GM23338 (cell line): Measurements from ENCODE around the gene SAMHD1. TPM values are rescaled to one million over a fixed set of nuclear protein-coding genes. Genes with fewer than 3 reads are reported as not detected.
A peak's percentile ranks its signal among the peaks of the same experiment; 100 is the strongest.

Source experiments
- ATAC-seq: fragments of 200-7000 bp; cut with Tn5 transposase; 3 replicates; pipeline ENCODE4 v1.9.1; 2020
- DNase-seq: peaks from one replicate; pipeline ENCODE4 v3.0.0-alpha.2; 2015; ENCODE audit warnings: low spot score
- H2AFZ ChIP-seq: fragments of 200-600 bp; sonication (generic); 2 replicates; pipeline ENCODE4 v1.8.0; 2016; ENCODE audit warnings: antibody characterized with exemption, mild to moderate bottlenecking, moderate library complexity
- H3F3A ChIP-seq: fragments of 200-600 bp; sonication (generic); replicated peaks from 2 replicates; pipeline ENCODE4 v1.8.0; 2017; ENCODE audit warnings: antibody characterized with exemption, mixed run types, low read depth
- H3K27ac ChIP-seq: fragments of 200-600 bp; sonication (generic); 2 replicates; pipeline ENCODE4 v1.6.1; 2016; ENCODE audit warnings: low read depth
- H3K27me3 ChIP-seq: fragments of 200-600 bp; sonication (generic); 2 replicates; pipeline ENCODE4 v1.8.0; 2016; ENCODE audit warnings: mild to moderate bottlenecking, mixed run types, moderate library complexity; ENCODE audit not compliant: insufficient read depth
- H3K36me3 ChIP-seq: fragments of 200-600 bp; sonication (generic); 2 replicates; pipeline ENCODE4 v1.8.0; 2016; ENCODE audit warnings: mild to moderate bottlenecking; ENCODE audit not compliant: insufficient read depth
- H3K4me1 ChIP-seq: fragments of 200-600 bp; sonication (generic); 2 replicates; pipeline ENCODE4 v1.8.0; 2016; ENCODE audit warnings: mild to moderate bottlenecking, moderate library complexity; ENCODE audit not compliant: insufficient read depth
- H3K4me2 ChIP-seq: fragments of 200-600 bp; sonication (generic); 2 replicates; pipeline ENCODE4 v1.7.1; 2017; ENCODE audit warnings: mixed run types
- H3K4me3 ChIP-seq: fragments of 200-600 bp; sonication (generic); 2 replicates; pipeline ENCODE4 v1.6.1; 2016; ENCODE audit warnings: mixed run types
- H3K79me2 ChIP-seq: fragments of 200-600 bp; sonication (generic); replicated peaks from 2 replicates; pipeline ENCODE4 v1.8.0; 2017; ENCODE audit warnings: mild to moderate bottlenecking; ENCODE audit not compliant: insufficient read depth
- H3K9me2 ChIP-seq: fragments of 200-600 bp; sonication (generic); 2 replicates; pipeline ENCODE4 v1.8.0; 2017; ENCODE audit not compliant: insufficient read depth
- H4K20me1 ChIP-seq: fragments of 200-600 bp; sonication (generic); replicated peaks from 2 replicates; pipeline ENCODE4 v1.8.0; 2017; ENCODE audit warnings: mild to moderate bottlenecking; ENCODE audit not compliant: insufficient read depth
- H3K27ac Mint-ChIP-seq: 2 replicates; pipeline ENCODE4 v1.8.0; 2020; ENCODE audit warnings: inconsistent platforms, mild to moderate bottlenecking, moderate library complexity, mixed read lengths
- H3K27me3 Mint-ChIP-seq: 3 replicates; pipeline ENCODE4 v1.8.0; 2022; ENCODE audit warnings: low read depth, mild to moderate bottlenecking, moderate library complexity, mixed read lengths, inconsistent platforms; ENCODE audit not compliant: insufficient read depth, poor library complexity
- H3K36me3 Mint-ChIP-seq: 3 replicates; pipeline ENCODE4 v1.8.0; 2021; ENCODE audit warnings: low read depth, mild to moderate bottlenecking, inconsistent platforms, moderate library complexity, mixed read lengths
- H3K4me1 Mint-ChIP-seq: 3 replicates; pipeline ENCODE4 v1.8.0; 2020; ENCODE audit warnings: mild to moderate bottlenecking, inconsistent platforms, mixed read lengths
- H3K4me3 Mint-ChIP-seq: 3 replicates; pipeline ENCODE4 v1.8.0; 2021; ENCODE audit warnings: moderate library complexity, mild to moderate bottlenecking, inconsistent platforms, mixed read lengths
- H3K9me3 Mint-ChIP-seq: 3 replicates; pipeline ENCODE4 v1.8.0; 2020; ENCODE audit warnings: moderate library complexity, mild to moderate bottlenecking, inconsistent platforms, mixed read lengths
- CREB1 ChIP-seq: fragments of 250-450 bp; sonication (Bioruptor Pico); IDR thresholded peaks from 2 replicates; pipeline ENCODE4 v1.5.0; 2020; ENCODE audit warnings: low read depth, mild to moderate bottlenecking, moderate library complexity
- EZH2 ChIP-seq: fragments of 200-600 bp; sonication (generic); IDR thresholded peaks from one replicate; pipeline ENCODE4 v1.8.0; 2017; ENCODE audit warnings: antibody characterized with exemption, mild to moderate bottlenecking, low read depth; ENCODE audit not compliant: unreplicated experiment
- EZH2phosphoT487 ChIP-seq: fragments of 200-600 bp; sonication (generic); IDR thresholded peaks from one replicate; pipeline ENCODE4 v1.8.1; 2018; ENCODE audit warnings: antibody characterized with exemption; ENCODE audit not compliant: unreplicated experiment
- JUNB ChIP-seq: IDR thresholded peaks from one replicate; pipeline ENCODE4 v1.6.1; 2016; ENCODE audit warnings: antibody characterized with exemption; ENCODE audit not compliant: unreplicated experiment
- NANOG ChIP-seq: IDR thresholded peaks from 2 replicates; pipeline ENCODE4 v1.6.1; 2016; ENCODE audit warnings: antibody characterized with exemption, borderline replicate concordance
- POLR2AphosphoS5 ChIP-seq: IDR thresholded peaks from 2 replicates; pipeline ENCODE4 v1.6.1; 2016; ENCODE audit warnings: antibody characterized with exemption, low read depth
- STAT1 ChIP-seq: IDR thresholded peaks from one replicate; pipeline ENCODE4 v1.6.1; 2016; ENCODE audit warnings: antibody characterized with exemption; ENCODE audit not compliant: unreplicated experiment
- ZNF114 ChIP-seq: fragments of 250-450 bp; sonication (Bioruptor Pico); IDR thresholded peaks from 2 replicates; pipeline ENCODE4 v1.5.0; 2020; ENCODE audit warnings: mild to moderate bottlenecking, moderate library complexity
- ZNF331 ChIP-seq: fragments of 250-450 bp; sonication (Bioruptor Pico); IDR thresholded peaks from 2 replicates; pipeline ENCODE4 v1.5.0; 2020; ENCODE audit warnings: low read depth, mild to moderate bottlenecking, moderate library complexity
- polyA plus RNA-seq: library from polyadenylated mRNA; unstranded; fragments of >200 nt; fragmentation: Nextera tagmentation; extraction: Ambion mirVana; gene quantifications from 2 replicates; pipeline ENCODE4 v1.2.1, GENCODE V29; 2016
- total RNA-seq: library from RNA; depleted of rRNA; stranded (reverse); fragments of >200 nt; shearing (Covaris generic); gene quantifications from 2 replicates; pipeline ENCODE4 v1.2.3, GENCODE V29; 2014
- TF ChIP-seq, protein P1 (sequence below): IDR thresholded peaks from 2 replicates; pipeline ENCODE4 v1.6.1; 2016; ENCODE audit warnings: antibody characterized with exemption
- TF ChIP-seq, protein P2 (sequence below), 2 experiments: fragments of 200-600 bp in 1 of 2; sonication (generic) in 1 of 2; conservative IDR thresholded peaks; 2 replicates each; pipeline versions ENCODE4 v1.5.1 to v1.6.1; 2016 to 2017; ENCODE audit warnings: antibody characterized with exemption in 2 of 2, low read depth in 2 of 2, mild to moderate bottlenecking in 2 of 2, moderate library complexity in 1 of 2
- TF ChIP-seq, protein P3 (sequence below): fragments of 250-450 bp; sonication (Bioruptor Pico); IDR thresholded peaks from 2 replicates; pipeline ENCODE4 v1.5.0; 2020; ENCODE audit warnings: mild to moderate bottlenecking, moderate library complexity
- TF ChIP-seq, protein P4 (sequence below): IDR thresholded peaks from one replicate; pipeline ENCODE4 v1.6.1; 2018; ENCODE audit warnings: antibody characterized with exemption; ENCODE audit not compliant: unreplicated experiment

The SAMHD1 gene
- total and polyA plus RNA-seq, 2 experiments from 2014 or later: 21.9 to 45.4 TPM

DNA sequence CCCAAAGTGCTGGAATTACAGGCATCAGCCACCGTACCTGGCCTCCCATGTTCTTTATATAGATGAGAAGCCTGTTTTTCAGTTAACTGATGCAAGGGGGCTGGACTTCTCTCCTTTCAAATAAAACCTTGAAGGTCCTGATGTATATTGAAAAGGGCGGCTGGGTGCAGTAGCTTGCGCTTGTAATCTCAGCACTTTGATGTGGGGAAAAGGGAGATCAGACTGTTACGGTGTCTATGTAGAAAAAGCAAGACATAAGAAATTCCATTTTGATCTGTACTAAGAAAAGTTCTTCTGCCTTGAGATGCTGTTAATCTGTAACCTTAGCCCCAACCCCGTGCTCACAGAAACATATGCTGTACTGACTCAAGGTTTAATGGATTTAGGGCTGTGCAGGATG, 16.1 kb upstream of the SAMHD1 start:
- Histone ChIP-seq H4K20me1 (no peaks in the 10 kb centered on the region), H3K4me2 (no peak overlapping the region), H3F3A (no peaks in the 10 kb centered on the region), H3K79me2 (no peaks in the 10 kb centered on the region), H3K36me3 (0 out of 2 replicates have a peak, but pooled peaks cover 2% of the 10 kb centered on the region), H2AFZ (0 out of 2 replicates have a peak overlapping the region, but pooled peaks have one; percentile 32), H3K4me1 (0 out of 2 replicates have a peak, but pooled peaks cover 4% of the 10 kb centered on the region), H3K27ac (no peak overlapping the region), H3K4me3 (no peak overlapping the region), H3K9me2 (no peaks in the 10 kb centered on the region), H3K27me3 (no peaks in the 10 kb centered on the region)
- ATAC-seq: no peak
- H3K9me3 Mint-ChIP-seq: peaks cover 6% of the 10 kb centered on the region
- H3K27ac Mint-ChIP-seq: no peak overlapping the region
- no peak for DNase-seq
- no peak for TF ChIP-seq ZNF114 (CRISPR knock-in tag)
- no peak for TF ChIP-seq STAT1
- TF ChIP-seq, protein P1, sequence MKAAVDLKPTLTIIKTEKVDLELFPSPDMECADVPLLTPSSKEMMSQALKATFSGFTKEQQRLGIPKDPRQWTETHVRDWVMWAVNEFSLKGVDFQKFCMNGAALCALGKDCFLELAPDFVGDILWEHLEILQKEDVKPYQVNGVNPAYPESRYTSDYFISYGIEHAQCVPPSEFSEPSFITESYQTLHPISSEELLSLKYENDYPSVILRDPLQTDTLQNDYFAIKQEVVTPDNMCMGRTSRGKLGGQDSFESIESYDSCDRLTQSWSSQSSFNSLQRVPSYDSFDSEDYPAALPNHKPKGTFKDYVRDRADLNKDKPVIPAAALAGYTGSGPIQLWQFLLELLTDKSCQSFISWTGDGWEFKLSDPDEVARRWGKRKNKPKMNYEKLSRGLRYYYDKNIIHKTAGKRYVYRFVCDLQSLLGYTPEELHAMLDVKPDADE: no peak
- no peak for TF ChIP-seq JUNB
- TF ChIP-seq EZH2: no peak
- TF ChIP-seq, protein P2, sequence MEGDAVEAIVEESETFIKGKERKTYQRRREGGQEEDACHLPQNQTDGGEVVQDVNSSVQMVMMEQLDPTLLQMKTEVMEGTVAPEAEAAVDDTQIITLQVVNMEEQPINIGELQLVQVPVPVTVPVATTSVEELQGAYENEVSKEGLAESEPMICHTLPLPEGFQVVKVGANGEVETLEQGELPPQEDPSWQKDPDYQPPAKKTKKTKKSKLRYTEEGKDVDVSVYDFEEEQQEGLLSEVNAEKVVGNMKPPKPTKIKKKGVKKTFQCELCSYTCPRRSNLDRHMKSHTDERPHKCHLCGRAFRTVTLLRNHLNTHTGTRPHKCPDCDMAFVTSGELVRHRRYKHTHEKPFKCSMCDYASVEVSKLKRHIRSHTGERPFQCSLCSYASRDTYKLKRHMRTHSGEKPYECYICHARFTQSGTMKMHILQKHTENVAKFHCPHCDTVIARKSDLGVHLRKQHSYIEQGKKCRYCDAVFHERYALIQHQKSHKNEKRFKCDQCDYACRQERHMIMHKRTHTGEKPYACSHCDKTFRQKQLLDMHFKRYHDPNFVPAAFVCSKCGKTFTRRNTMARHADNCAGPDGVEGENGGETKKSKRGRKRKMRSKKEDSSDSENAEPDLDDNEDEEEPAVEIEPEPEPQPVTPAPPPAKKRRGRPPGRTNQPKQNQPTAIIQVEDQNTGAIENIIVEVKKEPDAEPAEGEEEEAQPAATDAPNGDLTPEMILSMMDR (conservative IDR thresholded peaks at IDR 0.05; ENCODE audit: low read depth in 2 of 2): no peak
- TF ChIP-seq POLR2AphosphoS5: no peak
- TF ChIP-seq EZH2phosphoT487: no peak
- no peak for TF ChIP-seq CREB1 (CRISPR knock-in tag)
- TF ChIP-seq, protein P3, sequence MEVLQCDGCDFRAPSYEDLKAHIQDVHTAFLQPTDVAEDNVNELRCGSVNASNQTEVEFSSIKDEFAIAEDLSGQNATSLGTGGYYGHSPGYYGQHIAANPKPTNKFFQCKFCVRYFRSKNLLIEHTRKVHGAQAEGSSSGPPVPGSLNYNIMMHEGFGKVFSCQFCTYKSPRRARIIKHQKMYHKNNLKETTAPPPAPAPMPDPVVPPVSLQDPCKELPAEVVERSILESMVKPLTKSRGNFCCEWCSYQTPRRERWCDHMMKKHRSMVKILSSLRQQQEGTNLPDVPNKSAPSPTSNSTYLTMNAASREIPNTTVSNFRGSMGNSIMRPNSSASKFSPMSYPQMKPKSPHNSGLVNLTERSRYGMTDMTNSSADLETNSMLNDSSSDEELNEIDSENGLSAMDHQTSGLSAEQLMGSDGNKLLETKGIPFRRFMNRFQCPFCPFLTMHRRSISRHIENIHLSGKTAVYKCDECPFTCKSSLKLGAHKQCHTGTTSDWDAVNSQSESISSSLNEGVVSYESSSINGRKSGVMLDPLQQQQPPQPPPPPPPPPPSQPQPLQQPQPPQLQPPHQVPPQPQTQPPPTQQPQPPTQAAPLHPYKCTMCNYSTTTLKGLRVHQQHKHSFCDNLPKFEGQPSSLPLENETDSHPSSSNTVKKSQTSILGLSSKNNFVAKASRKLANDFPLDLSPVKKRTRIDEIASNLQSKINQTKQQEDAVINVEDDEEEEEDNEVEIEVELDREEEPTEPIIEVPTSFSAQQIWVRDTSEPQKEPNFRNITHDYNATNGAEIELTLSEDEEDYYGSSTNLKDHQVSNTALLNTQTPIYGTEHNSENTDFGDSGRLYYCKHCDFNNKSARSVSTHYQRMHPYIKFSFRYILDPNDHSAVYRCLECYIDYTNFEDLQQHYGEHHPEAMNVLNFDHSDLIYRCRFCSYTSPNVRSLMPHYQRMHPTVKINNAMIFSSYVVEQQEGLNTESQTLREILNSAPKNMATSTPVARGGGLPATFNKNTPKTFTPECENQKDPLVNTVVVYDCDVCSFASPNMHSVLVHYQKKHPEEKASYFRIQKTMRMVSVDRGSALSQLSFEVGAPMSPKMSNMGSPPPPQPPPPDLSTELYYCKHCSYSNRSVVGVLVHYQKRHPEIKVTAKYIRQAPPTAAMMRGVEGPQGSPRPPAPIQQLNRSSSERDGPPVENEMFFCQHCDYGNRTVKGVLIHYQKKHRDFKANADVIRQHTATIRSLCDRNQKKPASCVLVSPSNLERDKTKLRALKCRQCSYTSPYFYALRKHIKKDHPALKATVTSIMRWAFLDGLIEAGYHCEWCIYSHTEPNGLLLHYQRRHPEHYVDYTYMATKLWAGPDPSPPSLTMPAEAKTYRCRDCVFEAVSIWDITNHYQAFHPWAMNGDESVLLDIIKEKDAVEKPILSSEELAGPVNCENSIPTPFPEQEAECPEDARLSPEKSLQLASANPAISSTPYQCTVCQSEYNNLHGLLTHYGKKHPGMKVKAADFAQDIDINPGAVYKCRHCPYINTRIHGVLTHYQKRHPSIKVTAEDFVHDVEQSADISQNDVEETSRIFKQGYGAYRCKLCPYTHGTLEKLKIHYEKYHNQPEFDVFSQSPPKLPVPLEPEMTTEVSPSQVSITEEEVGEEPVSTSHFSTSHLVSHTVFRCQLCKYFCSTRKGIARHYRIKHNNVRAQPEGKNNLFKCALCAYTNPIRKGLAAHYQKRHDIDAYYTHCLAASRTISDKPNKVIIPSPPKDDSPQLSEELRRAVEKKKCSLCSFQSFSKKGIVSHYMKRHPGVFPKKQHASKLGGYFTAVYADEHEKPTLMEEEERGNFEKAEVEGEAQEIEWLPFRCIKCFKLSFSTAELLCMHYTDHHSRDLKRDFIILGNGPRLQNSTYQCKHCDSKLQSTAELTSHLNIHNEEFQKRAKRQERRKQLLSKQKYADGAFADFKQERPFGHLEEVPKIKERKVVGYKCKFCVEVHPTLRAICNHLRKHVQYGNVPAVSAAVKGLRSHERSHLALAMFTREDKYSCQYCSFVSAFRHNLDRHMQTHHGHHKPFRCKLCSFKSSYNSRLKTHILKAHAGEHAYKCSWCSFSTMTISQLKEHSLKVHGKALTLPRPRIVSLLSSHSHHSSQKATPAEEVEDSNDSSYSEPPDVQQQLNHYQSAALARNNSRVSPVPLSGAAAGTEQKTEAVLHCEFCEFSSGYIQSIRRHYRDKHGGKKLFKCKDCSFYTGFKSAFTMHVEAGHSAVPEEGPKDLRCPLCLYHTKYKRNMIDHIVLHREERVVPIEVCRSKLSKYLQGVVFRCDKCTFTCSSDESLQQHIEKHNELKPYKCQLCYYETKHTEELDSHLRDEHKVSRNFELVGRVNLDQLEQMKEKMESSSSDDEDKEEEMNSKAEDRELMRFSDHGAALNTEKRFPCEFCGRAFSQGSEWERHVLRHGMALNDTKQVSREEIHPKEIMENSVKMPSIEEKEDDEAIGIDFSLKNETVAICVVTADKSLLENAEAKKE (CRISPR knock-in tag): no peak
- no peak for TF ChIP-seq ZNF331 (CRISPR knock-in tag)
- TF ChIP-seq, protein P4, sequence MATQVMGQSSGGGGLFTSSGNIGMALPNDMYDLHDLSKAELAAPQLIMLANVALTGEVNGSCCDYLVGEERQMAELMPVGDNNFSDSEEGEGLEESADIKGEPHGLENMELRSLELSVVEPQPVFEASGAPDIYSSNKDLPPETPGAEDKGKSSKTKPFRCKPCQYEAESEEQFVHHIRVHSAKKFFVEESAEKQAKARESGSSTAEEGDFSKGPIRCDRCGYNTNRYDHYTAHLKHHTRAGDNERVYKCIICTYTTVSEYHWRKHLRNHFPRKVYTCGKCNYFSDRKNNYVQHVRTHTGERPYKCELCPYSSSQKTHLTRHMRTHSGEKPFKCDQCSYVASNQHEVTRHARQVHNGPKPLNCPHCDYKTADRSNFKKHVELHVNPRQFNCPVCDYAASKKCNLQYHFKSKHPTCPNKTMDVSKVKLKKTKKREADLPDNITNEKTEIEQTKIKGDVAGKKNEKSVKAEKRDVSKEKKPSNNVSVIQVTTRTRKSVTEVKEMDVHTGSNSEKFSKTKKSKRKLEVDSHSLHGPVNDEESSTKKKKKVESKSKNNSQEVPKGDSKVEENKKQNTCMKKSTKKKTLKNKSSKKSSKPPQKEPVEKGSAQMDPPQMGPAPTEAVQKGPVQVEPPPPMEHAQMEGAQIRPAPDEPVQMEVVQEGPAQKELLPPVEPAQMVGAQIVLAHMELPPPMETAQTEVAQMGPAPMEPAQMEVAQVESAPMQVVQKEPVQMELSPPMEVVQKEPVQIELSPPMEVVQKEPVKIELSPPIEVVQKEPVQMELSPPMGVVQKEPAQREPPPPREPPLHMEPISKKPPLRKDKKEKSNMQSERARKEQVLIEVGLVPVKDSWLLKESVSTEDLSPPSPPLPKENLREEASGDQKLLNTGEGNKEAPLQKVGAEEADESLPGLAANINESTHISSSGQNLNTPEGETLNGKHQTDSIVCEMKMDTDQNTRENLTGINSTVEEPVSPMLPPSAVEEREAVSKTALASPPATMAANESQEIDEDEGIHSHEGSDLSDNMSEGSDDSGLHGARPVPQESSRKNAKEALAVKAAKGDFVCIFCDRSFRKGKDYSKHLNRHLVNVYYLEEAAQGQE: no peak
- no peak for TF ChIP-seq NANOG
- peaks cover 4% of the 10 kb centered on the region for H3K27me3 Mint-ChIP-seq
- peaks cover 4% of the 10 kb centered on the region for H3K36me3 Mint-ChIP-seq
- peaks cover 4% of the 10 kb centered on the region; the same call in 1 of the 3 replicates for H3K4me1 Mint-ChIP-seq
- H3K4me3 Mint-ChIP-seq: no peak overlapping the region
